Lung (tissue), 16 donors: ENCODE measurements around the gene IQCB1. TPM values are rescaled to one million over a fixed set of nuclear protein-coding genes. Genes with fewer than 3 reads are reported as not detected.

ENCODE experiments used
- ATAC-seq: fragments of 200-7000 bp; cut with Tn5 transposase; one replicate; pipeline ENCODE4 v1.9.1; 2020; ENCODE audit warnings: moderate number of reproducible peaks; ENCODE audit not compliant: insufficient read depth, low FRiP score
- DNase-seq, 3 donors: peaks; one replicate each; pipeline ENCODE4 v3.0.0-alpha.2; 2013 to 2017
- H3K27ac ChIP-seq, 2 donors: one replicate each; pipeline ENCODE4 v1.5.1; 2013; ENCODE audit warnings: mild to moderate bottlenecking in 2 of 2, moderate library complexity in 2 of 2, control low read depth in 1 of 2, inconsistent platforms in 1 of 2, low read depth in 1 of 2, low read length in 1 of 2
- H3K27me3 ChIP-seq, 3 donors: one replicate each; pipeline ENCODE4 v1.5.1; 2013; ENCODE audit warnings: low read length in 2 of 3; ENCODE audit not compliant: control insufficient read depth in 3 of 3, insufficient read depth in 3 of 3
- H3K36me3 ChIP-seq, 4 donors: one replicate each; pipeline ENCODE4 v1.5.1; 2013; ENCODE audit warnings: low read length in 4 of 4, mild to moderate bottlenecking in 1 of 4, moderate library complexity in 1 of 4; ENCODE audit not compliant: control insufficient read depth in 4 of 4, insufficient read depth in 4 of 4
- H3K4me1 ChIP-seq, 5 donors: one replicate each; pipeline ENCODE4 v1.5.1; 2013; ENCODE audit warnings: low read length in 5 of 5, mild to moderate bottlenecking in 2 of 5, moderate library complexity in 1 of 5; ENCODE audit not compliant: control insufficient read depth in 5 of 5, insufficient read depth in 5 of 5
- H3K4me3 ChIP-seq: one replicate; pipeline ENCODE4 v1.5.1; 2013; ENCODE audit warnings: mild to moderate bottlenecking, control low read depth, moderate library complexity
- H3K9ac ChIP-seq, 2 donors: one replicate each; pipeline ENCODE4 v1.5.1; 2013; ENCODE audit warnings: low read length in 2 of 2, control low read depth in 1 of 2; ENCODE audit not compliant: insufficient read depth in 1 of 2
- H3K9me3 ChIP-seq, 4 donors: one replicate each; pipeline ENCODE4 v1.5.1; 2013; ENCODE audit warnings: low read length in 3 of 4, mild to moderate bottlenecking in 1 of 4, moderate library complexity in 1 of 4; ENCODE audit not compliant: control insufficient read depth in 4 of 4, insufficient read depth in 3 of 4
- WGBS, 2 donors: extraction: QIAGEN DNeasy Blood & Tissue Kit; methylation state at CpG; one replicate each; pipeline ENCODE4 v1.1.7; 2013; 5-methylcytosine and 5-hydroxymethylcytosine counted together
- long read RNA-seq, 5 donors: transcript quantifications; one replicate each; lab custom pipeline, GENCODE V29; 2026
- polyA plus RNA-seq, 2 donors: library from polyadenylated mRNA; stranded (reverse); fragments of 200-250 nt; gene quantifications; one replicate each; pipeline ENCODE4 v1.2.1, GENCODE V29; 2013
- total RNA-seq, 2 donors: library from RNA; depleted of rRNA in 1 of 2; stranded (reverse); fragments of >200 nt in 1 of 2; gene quantifications; one replicate each; pipeline ENCODE4 v1.2.1, GENCODE V29; 2014 to 2021
- TF ChIP-seq, protein P1 (sequence below): IDR thresholded peaks from 2 replicates; pipeline ENCODE4 v1.5.1; 2012; ENCODE audit warnings: mild to moderate bottlenecking; ENCODE audit errors: control extremely low read depth, extremely low read depth
- donor health status: control.
- donor health status: control.
- donor health status: Bipolar disorder and iron deficiency.
- donor health status: healthy.
- donor health status: DM: yes; HTN: yes; CAD: no.

The IQCB1 gene, protein sequence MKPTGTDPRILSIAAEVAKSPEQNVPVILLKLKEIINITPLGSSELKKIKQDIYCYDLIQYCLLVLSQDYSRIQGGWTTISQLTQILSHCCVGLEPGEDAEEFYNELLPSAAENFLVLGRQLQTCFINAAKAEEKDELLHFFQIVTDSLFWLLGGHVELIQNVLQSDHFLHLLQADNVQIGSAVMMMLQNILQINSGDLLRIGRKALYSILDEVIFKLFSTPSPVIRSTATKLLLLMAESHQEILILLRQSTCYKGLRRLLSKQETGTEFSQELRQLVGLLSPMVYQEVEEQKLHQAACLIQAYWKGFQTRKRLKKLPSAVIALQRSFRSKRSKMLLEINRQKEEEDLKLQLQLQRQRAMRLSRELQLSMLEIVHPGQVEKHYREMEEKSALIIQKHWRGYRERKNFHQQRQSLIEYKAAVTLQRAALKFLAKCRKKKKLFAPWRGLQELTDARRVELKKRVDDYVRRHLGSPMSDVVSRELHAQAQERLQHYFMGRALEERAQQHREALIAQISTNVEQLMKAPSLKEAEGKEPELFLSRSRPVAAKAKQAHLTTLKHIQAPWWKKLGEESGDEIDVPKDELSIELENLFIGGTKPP
- 10 to 100 TPM; 18.2 to 30.7 TPM for total RNA-seq
- polyA plus RNA-seq = 10 to 100 TPM; 11.7 to 12.0 TPM
- long read RNA-seq, donor 1, partial matches to known transcripts = 0 of 5 reads
- long read RNA-seq, donor 1, other reads (novel, unspliced or antisense) = 0 of 5 reads
- long read RNA-seq, donor 2 = 0 reads
- long read RNA-seq, donor 3, partial matches to known transcripts = 0 of 4 reads
- long read RNA-seq, donor 3, other reads (novel, unspliced or antisense) = 0 of 4 reads
- long read RNA-seq, donor 4, partial matches to known transcripts = 0 of 1 reads
- long read RNA-seq, donor 4, other reads (novel, unspliced or antisense) = 0 of 1 reads
- long read RNA-seq, donor 5, partial matches to known transcripts = 0 of 2 reads
- long read RNA-seq, donor 5, other reads (novel, unspliced or antisense) = 0 of 2 reads

GRCh38 chr3:121834671-121835464, at the start of gene IQCB1, which contains the start of gene EAF2:
Gene IQCB1, minus strand, starts transcription at chr3:121835060. Its CDS starts 6,100 bp downstream, at chr3:121828960.
Gene EAF2, plus strand, starts transcription at chr3:121835209. Its CDS starts 77 bp downstream, at chr3:121835286.
- H3K27ac ChIP-seq = peak within 1 kb of the TSS; percentile 47 to 78

DNA sequence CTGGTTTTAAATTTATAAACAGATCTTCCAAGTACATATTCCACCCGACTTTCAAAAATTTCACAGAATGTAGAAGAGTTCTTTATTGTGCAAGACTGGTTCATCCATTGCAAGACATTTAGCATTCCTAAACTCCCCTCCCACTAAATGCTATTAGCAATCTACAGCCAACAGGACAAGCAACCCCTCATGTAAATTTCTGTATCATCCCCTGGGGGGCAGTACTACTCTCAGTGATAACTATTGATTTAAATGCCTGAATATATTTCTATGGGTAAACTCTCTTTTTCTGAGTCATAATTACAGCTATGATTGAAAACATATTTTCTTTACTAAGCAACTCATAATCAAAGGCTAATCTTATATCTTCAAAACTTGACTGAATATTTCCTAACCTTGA, 48.6 kb upstream of the IQCB1 start:
- no peaks in the 10 kb centered on the region for H3K4me1 ChIP-seq
- H3K9ac ChIP-seq = no peak overlapping the region
- no peaks in the 10 kb centered on the region for H3K9me3 ChIP-seq
- no peak overlapping the region for H3K27ac ChIP-seq
- no peak overlapping the region for H3K4me3 ChIP-seq
- ATAC-seq (no peak), DNase-seq (peak in 2 of 3 donors; percentile 5 to 11)
- TF ChIP-seq, protein P1, sequence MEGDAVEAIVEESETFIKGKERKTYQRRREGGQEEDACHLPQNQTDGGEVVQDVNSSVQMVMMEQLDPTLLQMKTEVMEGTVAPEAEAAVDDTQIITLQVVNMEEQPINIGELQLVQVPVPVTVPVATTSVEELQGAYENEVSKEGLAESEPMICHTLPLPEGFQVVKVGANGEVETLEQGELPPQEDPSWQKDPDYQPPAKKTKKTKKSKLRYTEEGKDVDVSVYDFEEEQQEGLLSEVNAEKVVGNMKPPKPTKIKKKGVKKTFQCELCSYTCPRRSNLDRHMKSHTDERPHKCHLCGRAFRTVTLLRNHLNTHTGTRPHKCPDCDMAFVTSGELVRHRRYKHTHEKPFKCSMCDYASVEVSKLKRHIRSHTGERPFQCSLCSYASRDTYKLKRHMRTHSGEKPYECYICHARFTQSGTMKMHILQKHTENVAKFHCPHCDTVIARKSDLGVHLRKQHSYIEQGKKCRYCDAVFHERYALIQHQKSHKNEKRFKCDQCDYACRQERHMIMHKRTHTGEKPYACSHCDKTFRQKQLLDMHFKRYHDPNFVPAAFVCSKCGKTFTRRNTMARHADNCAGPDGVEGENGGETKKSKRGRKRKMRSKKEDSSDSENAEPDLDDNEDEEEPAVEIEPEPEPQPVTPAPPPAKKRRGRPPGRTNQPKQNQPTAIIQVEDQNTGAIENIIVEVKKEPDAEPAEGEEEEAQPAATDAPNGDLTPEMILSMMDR = peak; percentile 1
- H3K27me3 ChIP-seq = no peaks in the 10 kb centered on the region
- 42 to 55% methylated on average over 1 of the region's 1 CpG for WGBS, 2 donors
- no peaks in the 10 kb centered on the region for H3K36me3 ChIP-seq

More at GRCh38 chr3:121834671-121835464, at the start of gene IQCB1, which contains the start of gene EAF2:
- Histone ChIP-seq H3K9ac (peak within 1 kb of the TSS; percentile 94 to 98), H3K36me3 (peaks cover 0 to 19% (median 9%) of the 10 kb centered on the region in 4 donors), H3K27me3 (peaks cover 0 to 8% (median 0%) of the 10 kb centered on the region in 3 donors), H3K4me3 (peak within 1 kb of the TSS; percentile 71), H3K4me1 (peaks cover 0 to 11% (median 2%) of the 10 kb centered on the region in 5 donors), H3K9me3 (no peaks in the 10 kb centered on the region)
- ATAC-seq = peak; percentile 100
- DNase-seq = peak; percentile 96 to 99 (median 97)
- TF ChIP-seq, protein P1 = no peak
- WGBS, 2 donors = 0 to 1% methylated on average over 54 of the region's 54 CpGs

GRCh38 chr3:121878411-121878810, 43.6 kb upstream of the IQCB1 start:
- Histone ChIP-seq H3K36me3 (no peaks in the 10 kb centered on the region), H3K27me3 (no peaks in the 10 kb centered on the region), H3K4me3 (no peak overlapping the region), H3K4me1 (no peaks in the 10 kb centered on the region), H3K9ac (no peak overlapping the region), H3K9me3 (no peaks in the 10 kb centered on the region), H3K27ac (no peak overlapping the region)
- DNase-seq (no peak), ATAC-seq (no peak)
- WGBS, 2 donors = 90 to 98% methylated on average over 1 of the region's 1 CpG
- TF ChIP-seq, protein P1 = no peak
